LNCAP (cell line): Measurements from ENCODE around the gene MAP10.

ENCODE experiments used
- CTCF ChIP-seq: fragments of 450-650 bp; IDR thresholded peaks from 2 replicates; pipeline ENCODE4 v1.5.1; 2017; ENCODE audit warnings: mild to moderate bottlenecking

Gene MAP10

GRCh38 chr1:232769733-232770132, 35.5 kb upstream of the MAP10 start:
- TF ChIP-seq CTCF, result no peak

GRCh38 chr1:232773752-232774151, 31.5 kb upstream of the MAP10 start:
- no peak for TF ChIP-seq CTCF

GRCh38 chr1:232776526-232777106, 28.6 kb upstream of the MAP10 start:
- TF ChIP-seq CTCF, result no peak

- no peak for TF ChIP-seq CTCF
Measured at GRCh38 chr1:232780354-232780753, 24.9 kb upstream of the MAP10 start.

- TF ChIP-seq CTCF, result no peak
Measured at GRCh38 chr1:232784794-232785193, 20.4 kb upstream of the MAP10 start.

- no peak for TF ChIP-seq CTCF
Measured at GRCh38 chr1:232786845-232787455, 18.3 kb upstream of the MAP10 start.

- no peak for TF ChIP-seq CTCF
Measured at GRCh38 chr1:232788235-232788872, 16.9 kb upstream of the MAP10 start.
